NCI-H446 (cell line): ENCODE measurements around the gene PIRT.
"Not testable (repeated sequence)": the region's sequence is repeated elsewhere in the genome, so short reads cannot be mapped to it uniquely, and the experiment has no call there.

ENCODE experiments used
- DNase-seq, 2 experiments: peaks; one replicate each; lab custom pipeline; 2025; lab: John Stamatoyannopoulos, UW

Gene PIRT

GRCh38 chr17:10837921-10838320 lies at the start of gene PIRT:
Gene PIRT, minus strand, starts transcription at chr17:10838087. Its CDS starts 12,442 bp downstream, at chr17:10825645.
- no peak for DNase-seq

DNA sequence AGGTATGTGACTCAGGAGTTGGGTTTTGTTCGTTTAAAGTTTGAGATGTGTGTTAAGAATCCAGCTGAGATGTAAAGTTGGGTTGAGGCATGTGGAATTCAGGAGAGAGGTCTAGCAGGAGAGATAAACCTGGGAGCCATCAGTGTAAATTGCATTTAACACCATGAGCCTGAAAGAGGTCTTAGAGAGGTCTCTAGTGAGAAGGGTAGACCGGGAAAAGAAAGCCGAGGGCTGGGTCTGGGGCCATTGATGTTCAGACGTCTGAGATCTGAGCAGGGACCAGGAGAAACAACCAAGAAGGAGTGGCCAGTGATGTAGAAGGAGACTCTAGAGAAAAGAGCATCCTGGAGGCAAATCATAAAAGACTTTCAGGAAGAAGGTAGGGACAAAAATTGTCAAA lies 44.1 kb upstream of the PIRT start:
- DNase-seq = no peak

DNA sequence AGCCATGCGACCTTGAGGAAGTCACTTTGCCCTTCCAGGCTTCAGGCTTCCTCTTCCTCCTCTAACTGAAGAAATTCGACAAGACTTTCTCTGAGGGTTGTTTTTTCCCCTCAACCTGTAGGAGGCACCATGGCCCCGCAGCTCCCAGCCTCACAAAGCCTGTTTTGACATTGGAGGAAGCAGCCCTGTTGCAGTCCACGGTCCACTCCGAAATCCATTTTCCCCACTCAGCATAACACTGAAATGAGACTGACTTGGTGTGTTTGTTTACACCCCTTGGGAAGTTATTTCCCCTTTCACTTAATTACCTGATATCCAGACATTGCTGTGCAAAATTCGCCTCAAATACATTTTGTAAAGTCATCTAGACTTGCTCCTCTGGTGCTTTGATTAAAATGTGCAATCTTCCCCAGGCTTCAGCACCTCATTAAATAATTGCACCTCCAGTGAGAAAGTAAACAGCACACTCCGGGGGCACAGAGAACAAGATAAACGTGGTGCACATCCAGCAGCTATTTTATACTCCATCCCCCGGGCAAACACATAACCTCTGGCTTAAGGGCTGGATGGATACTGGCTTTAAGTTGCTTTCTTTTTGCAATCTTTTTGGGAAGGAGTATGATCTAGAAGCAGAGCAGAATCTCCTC lies 41.4 kb upstream of the PIRT start:
- DNase-seq = peak in 1 of 2 experiments; percentile 12

DNA sequence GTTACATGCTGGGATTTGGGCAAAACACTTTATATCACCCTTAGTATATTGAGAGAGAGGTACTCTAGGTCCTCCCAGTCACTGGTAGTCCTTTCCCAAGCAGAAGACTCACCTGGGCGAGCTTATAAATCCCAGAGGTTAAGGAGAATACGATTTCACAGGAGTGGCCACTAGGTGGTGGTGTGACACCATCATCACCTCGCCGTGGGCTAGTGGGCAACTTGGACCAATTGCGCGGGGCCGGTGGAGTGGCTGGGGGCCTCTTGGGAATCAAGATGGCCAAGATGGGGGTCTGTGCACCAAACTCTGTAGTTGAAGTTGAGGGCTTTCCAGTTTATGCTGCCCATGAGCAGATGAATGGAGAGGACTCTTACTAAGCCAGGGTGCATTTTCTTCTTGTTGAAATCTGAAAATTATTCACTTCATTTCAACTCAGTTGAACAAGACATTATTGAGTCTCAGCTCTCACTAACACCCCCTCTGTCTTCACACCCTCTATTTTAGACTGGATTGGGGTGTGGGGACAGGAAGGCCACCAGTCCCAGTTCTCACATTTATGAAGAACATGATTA lies 38.2 kb upstream of the PIRT start:
- DNase-seq = peak in 1 of 2 experiments; percentile 25

DNA sequence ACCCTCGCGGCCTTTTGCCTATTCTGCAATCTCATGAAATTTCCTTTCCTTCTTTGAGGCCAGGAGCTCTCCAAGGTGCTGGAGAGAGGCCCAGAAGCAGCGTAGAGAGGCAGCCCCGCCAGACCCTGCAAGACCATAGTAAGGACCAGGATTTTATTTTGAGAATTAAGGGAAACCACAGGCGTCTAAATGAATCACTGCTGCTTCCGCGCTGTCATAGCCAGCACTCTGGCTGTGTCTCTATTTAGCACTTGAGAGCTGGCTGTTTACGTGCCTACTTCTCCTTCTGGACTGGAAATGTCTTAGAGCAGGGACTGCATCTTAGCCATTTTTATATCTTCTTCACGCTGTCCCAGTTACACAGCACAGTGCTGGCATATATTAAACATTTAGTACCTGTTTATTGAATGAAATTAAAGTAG lies 37.6 kb upstream of the PIRT start:
- DNase-seq = no peak

DNA sequence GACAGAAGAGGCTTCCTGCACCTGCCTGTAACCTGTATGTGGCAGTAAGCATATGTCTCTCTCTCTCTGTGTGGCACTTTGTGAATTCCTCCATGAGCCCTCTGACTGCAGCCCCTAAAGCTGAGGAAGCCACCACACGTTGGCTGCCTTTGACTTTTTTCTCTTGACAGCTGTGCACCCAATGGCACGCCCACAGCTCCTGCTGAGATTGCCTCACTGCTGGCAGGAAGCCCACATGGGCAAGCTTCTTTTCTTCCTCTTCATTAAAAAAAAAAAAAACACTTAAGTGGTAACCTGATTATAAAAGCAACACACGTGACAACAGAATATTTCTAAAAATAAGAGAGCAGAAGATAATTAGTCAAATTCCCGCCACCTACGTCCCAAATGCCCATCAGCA lies 34.0 kb upstream of the PIRT start:
- peak in 1 of 2 experiments; percentile 12 for DNase-seq

DNA sequence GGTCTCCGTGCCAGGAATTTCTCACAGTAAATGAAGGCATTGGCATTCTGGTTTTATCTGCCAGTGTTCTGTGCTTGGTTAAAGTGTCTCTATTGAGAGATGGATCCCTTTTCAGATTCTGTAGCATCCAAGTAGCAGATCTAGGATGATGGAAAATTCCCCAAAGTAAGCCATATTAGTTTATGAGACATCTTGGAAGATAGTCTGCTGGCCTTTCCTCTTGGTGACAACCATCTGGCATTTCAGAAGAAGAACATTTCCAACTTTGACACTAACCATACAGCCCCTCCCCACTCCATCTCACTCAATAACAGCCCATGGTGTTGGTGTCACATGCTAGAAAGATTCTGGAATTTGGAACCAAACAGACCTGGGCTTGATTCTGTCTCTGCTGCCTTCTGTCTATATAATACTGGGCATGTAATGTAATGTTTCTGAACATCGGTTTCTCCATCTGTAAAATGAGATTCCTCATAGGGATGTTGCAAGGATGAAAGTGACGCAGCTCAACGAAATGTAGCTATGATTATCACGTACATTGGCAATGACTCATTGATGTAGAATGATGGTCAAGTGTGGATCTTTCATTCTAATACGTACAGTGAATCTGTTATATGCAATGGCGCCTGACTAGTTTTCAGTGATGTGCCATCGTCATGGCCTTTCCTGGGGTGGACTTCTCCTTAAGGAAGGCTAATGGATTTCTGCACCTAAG lies 32.6 kb upstream of the PIRT start:
- no peak for DNase-seq

DNA sequence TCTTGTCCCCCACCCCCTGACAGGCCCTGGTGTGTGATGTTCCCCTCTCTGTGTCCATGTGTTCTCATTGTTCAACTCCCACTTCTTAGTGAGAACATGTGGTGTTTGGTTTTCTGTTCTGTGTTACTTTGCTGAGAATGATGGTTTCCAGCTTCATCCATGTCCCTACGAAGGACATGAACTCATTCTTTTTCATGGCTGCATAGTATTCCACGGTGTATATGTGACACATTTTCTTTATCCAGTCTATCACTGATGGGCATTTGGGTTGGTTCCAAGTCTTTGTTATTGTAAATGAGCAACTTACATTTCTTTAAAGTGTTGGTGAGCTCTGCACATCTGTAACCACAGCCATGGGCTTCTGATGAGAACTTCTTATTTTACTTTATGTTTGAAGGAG lies 30.9 kb upstream of the PIRT start:
- not testable (repeated sequence) for DNase-seq

- no peak for DNase-seq
These were observed 21.2 kb upstream of the PIRT start for GRCh38 chr17:10859051-10859450.

DNA sequence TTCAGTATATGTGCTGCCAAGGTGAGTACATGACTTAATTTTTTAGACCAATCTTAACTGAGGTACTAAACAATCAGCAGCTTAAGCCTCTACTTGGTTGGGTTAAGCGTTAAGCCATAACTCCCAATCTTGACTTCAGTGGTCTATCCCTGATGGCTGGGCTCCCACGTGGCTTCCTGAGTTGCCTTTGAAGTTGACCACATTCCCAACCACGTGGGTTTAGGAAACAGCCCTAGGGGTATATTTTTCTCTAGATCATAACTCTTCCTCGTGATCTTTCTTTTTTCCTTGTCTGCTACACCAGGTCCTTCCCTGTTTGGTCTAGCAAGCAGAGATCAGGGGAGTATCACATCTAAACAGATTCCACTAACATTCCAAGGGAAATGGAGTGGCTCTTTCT lies 20.1 kb upstream of the PIRT start:
- DNase-seq = no peak

- not testable (repeated sequence) for DNase-seq
These were observed 8.7 kb upstream of the PIRT start for GRCh38 chr17:10846636-10847035.

- no peak for DNase-seq
These were observed 7.5 kb upstream of the PIRT start for GRCh38 chr17:10845388-10845751.

- peak; percentile 5 to 63 for DNase-seq
These were observed 6.9 kb upstream of the PIRT start for GRCh38 chr17:10844621-10845387.

GRCh38 chr17:10843811-10844210 lies 5.9 kb upstream of the PIRT start:
- DNase-seq = no peak

- no peak for DNase-seq
These were observed 4.8 kb upstream of the PIRT start for GRCh38 chr17:10842658-10843057.

DNA sequence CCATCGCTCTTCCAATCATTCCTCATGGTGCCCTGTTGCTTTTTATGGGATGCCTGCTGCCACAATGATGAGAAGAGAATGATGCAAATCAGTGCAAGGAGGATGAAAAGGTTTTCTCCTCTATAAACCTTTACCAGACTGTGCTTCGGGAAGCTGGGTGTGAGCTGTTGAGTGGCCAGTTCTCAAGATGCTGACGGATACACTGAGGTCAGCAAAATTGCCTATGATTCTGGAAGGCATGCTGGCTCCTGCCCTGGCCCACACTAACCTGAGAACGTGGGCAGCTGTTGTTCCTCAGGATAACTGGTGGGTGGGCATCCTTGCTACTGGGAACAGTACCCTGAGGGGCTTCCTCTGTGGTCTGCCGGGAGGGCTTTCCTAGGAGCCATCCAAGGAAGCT lies 795 bp upstream of the PIRT start:
- DNase-seq = no peak

DNA sequence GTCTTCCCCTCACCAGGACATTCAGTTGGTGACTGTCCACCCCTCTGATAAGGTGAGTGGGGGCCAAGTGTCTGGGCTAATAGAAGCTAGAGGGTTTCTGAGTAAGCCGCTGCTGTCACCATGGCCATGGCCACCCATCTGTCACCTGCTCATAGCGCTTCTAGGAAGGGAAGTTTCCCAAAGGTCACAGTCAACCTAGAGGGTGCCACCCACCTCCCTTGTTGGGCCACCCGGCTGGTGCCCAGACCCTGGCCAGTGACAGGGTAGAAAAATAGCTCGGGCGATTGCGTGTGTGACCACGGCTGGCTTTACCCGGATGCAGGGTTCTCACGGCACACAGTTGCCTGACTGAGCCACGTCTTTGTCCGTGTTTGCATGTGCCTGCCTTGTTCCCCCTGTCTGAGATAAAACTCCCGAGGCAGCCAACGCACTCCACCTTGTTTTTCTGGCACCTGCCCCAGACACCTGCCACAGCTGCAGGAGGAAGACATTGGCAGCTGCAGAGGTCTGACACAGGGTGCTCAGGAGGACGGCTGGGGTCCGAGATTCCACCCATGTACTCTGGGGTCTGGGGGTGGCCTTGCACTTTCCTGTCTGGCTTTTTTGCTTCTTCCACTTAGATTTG lies 809 bp downstream of the PIRT start:
- DNase-seq = no peak

DNA sequence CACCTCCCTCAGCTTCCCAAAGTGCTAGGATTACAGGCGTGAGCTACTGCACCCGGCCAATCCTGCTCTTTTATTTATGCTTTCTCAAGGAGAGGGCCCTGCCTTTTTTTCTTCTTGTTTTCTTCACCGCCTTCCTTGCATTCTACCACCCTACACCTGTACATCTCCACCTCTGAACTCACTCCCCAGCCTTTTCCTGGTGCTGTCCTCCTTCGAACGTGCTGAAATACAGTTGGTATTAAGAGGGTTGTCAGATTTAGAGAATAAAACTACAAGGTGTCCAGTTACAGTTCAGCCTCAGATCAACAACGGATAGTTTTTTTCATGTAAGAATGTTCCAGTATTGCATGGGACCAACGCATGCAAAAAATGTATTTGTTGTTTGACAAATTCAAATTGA lies 1.7 kb downstream of the PIRT start:
- DNase-seq = no peak

- DNase-seq = no peak
These were observed 6.2 kb downstream of the PIRT start for GRCh38 chr17:10831696-10832095.

DNA sequence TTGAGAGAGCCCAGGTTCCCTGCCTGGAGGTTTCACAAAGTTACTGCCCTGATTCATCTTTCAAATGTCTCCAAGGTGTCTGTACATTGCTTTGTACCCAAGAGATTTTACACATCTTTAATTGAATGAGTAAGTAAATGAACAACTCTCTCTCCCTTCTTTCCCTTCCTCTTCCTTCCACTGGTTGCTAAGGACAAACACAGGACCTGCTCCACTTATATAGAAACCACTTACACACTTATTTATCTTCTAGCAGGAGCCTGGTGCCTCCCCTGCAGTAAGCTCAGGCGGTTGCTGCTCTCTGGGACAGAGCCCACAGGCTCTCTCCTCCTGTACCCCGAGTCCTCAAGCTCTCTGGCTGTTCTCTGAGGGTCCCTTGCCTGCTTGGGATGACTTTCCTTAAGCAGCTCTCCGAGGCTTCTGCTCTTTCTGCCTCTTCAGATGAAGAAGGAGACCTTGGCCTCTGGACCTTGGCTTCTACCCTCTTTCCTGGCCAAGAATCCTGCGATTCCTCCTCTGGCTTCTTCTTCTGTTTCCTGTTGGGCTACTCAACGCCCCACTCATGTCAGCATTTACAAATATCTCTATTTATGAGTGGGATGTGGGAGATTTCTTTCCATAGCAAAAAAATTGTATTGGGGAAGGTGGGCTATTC lies 9.9 kb downstream of the PIRT start:
- DNase-seq = no peak

DNA sequence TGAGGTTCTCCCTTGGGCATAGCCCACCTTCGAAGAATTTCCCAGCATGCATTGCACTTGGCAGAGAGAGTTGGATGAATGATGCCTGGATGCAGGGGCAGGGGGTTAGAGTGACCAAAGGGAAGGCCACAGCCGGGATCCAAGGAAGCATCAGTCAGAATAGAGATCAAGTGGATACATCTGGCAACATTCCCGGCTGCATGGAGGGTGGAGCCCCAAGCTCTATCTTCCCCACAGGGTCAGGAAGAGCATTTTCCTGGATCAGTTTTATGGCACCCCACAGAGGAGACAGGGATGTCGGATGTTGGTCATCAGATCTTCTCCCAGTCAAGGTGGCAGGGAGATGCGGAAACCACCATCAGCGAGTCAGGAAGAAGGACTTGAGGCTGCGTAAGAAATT lies 13.0 kb downstream of the PIRT start:
- no peak for DNase-seq

DNA sequence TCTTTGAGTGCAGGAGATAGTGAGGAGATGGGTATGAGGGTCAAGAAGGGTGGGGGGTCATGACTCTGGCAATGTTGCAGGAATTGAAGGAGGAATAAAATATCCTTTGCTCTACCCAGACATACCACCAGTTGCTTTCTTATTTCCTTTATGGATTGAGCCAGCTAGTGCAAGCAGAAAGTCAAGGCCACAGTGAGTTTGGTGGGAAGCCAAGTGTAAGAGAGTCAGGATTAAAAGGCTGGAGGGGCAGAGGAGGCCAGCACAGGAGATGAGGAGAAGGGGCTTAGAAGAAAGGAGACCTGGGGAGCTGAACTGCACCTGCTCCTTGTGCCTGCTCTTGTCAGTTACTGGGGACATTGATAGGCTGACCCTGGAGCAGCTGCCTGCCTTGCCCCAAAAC lies 16.1 kb downstream of the PIRT start:
- no peak for DNase-seq
